Skeletal muscle satellite cell (primary cell): ENCODE data around the gene HOXA3.

Source experiments
- H3K27me3 ChIP-seq: 2 replicates; pipeline ENCODE4 v1.7.0; 2013; ENCODE audit warnings: low read length; ENCODE audit not compliant: control insufficient read depth, insufficient read depth
- H3K36me3 ChIP-seq: 2 replicates; pipeline ENCODE4 v1.7.0; 2013; ENCODE audit warnings: mild to moderate bottlenecking, control low read depth, low read length; ENCODE audit not compliant: insufficient read depth
- H3K4me1 ChIP-seq: 2 replicates; pipeline ENCODE4 v1.7.0; 2013; ENCODE audit warnings: low read length; ENCODE audit not compliant: control insufficient read depth, insufficient read depth
- H3K4me2 ChIP-seq: 2 replicates; pipeline ENCODE4 v1.7.0; 2013; ENCODE audit warnings: mild to moderate bottlenecking, low read length
- H3K4me3 ChIP-seq: 2 replicates; pipeline ENCODE4 v1.7.0; 2013; ENCODE audit warnings: low read length
- H3K9ac ChIP-seq: 2 replicates; pipeline ENCODE4 v1.7.0; 2013; ENCODE audit warnings: mild to moderate bottlenecking, low read depth, low read length, moderate library complexity
- H3K9me3 ChIP-seq: replicated peaks from 2 replicates; pipeline ENCODE4 v1.7.0; 2013; ENCODE audit warnings: mild to moderate bottlenecking, control low read depth, low read length

The HOXA3 gene

DNA sequence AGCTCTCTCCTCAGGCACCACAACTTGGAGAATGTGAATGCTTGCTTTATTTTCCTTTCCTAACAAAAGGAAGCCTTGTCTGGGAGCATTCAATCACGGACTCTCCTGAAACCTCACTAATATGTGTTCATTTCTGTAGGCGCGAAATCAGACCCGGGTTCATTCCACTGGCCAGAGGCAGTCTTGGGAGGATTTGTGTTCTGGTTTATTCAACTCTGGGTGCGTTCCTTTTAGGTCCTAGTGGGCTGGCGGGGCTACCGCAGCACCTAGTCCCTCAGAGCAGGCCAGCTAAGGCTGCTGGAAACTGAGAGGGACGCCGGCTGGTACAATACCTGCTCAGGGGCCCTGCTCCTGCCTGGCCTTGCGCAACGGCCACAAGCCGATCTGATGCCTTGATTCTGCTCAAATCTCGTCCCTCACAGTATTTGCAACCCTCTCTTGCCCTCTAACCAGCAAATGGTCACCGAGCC is 29.3 kb downstream of the HOXA3 start:
- Histone ChIP-seq H3K36me3 (peaks cover 13% of the 10 kb centered on the region), H3K9me3 (no peaks in the 10 kb centered on the region), H3K4me3 (no peak overlapping the region), H3K4me1 (no peaks in the 10 kb centered on the region), H3K4me2 (no peak overlapping the region), H3K27me3 (no peaks in the 10 kb centered on the region), H3K9ac (no peak overlapping the region)

DNA sequence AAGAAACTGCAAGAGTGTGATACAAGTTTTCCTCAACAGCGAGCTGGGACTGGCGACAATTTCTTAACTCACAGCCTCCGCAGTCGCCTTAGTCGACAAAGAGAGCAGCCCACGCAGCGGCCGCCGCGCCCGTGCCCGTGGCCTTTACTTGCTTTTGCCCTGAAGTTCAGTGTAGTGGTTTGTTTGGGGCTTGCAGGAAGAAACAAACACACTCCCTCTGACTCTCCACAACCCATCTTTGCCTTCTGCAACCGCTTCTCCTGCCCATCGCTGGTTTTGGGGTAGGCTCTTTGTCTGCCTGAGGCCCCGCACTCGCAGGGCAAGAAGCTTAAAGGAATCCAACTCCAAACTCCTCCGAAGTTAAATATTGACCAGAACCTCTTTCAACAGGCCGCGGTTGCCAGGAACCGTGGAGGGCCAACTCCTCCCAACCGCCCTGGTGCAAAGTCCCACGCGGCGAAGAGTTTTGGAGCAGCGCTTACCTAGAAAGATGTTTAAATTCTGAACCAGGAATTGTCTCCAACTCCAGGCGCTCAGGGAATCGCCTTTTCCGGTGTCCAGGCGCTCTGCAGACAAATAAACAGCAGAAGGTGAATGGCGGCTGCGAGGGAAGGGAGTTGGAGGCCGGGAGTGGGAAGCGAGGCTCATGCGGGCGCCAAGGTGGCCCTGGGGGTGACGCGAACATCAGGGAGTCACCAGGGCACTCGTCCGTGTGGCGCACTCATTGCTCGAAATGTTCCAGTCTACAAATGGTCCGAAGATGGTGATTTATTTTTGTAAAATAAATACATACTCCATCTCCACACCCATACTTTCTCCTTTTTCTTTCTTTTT is 30.1 kb downstream of the HOXA3 start:
- H3K27me3 ChIP-seq = no peaks in the 10 kb centered on the region
- H3K4me2 ChIP-seq = no peak overlapping the region
- no peaks in the 10 kb centered on the region for H3K4me1 ChIP-seq
- no peak overlapping the region for H3K4me3 ChIP-seq
- peaks cover 13% of the 10 kb centered on the region for H3K36me3 ChIP-seq
- no peak overlapping the region for H3K9ac ChIP-seq
- no peaks in the 10 kb centered on the region for H3K9me3 ChIP-seq

DNA sequence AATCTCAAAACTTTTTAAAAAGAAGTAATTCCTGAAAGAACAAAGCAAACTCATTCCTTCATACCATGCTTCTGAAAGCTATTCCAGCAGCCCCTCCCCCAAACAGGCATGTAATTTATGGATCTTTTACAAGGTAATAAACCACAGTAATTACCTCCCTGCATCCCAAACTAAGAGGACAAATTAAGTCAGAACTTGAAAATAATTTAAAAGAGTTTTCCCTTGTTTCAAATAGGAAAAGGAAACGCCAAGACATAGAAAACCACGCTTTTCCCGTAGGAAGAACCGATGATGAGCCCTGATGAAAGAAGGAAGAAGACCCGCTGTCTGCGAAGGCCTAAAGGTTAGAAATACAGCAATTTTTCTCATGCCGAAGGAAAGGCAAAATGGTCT is 30.7 kb downstream of the HOXA3 start:
- Histone ChIP-seq H3K9ac (no peak overlapping the region), H3K4me1 (no peaks in the 10 kb centered on the region), H3K4me2 (no peak overlapping the region), H3K27me3 (no peaks in the 10 kb centered on the region), H3K9me3 (no peaks in the 10 kb centered on the region), H3K4me3 (no peak overlapping the region), H3K36me3 (peaks cover 13% of the 10 kb centered on the region)

DNA sequence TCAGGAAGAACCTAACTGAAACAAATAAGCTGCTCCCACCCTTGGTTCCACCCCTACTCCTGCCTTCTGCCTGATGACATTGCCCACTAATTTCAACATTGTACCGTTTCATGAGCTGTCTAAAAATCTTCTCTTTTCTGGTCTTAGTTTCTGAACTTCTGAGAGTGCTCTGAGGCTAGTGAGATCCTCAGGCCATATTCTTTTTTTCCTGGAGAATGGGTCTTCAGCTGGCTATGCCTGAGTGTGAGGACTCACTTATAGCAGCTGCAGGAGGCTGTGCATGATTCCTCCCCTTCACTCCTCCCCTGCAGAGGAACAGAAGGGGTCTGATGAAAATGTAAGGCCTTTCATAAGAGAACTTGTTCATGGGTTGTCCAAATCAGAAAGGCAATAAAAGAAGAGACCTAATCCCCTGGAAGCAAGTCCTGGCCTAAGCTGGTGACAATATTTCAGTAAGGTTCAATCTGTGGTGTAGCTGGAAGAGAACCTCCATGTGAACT is 32.9 kb downstream of the HOXA3 start:
- no peak overlapping the region for H3K4me2 ChIP-seq
- no peak overlapping the region for H3K9ac ChIP-seq
- no peaks in the 10 kb centered on the region for H3K9me3 ChIP-seq
- H3K36me3 ChIP-seq = peaks cover 10% of the 10 kb centered on the region
- H3K27me3 ChIP-seq = no peaks in the 10 kb centered on the region
- H3K4me1 ChIP-seq = peaks cover 8% of the 10 kb centered on the region
- H3K4me3 ChIP-seq = no peak overlapping the region

DNA sequence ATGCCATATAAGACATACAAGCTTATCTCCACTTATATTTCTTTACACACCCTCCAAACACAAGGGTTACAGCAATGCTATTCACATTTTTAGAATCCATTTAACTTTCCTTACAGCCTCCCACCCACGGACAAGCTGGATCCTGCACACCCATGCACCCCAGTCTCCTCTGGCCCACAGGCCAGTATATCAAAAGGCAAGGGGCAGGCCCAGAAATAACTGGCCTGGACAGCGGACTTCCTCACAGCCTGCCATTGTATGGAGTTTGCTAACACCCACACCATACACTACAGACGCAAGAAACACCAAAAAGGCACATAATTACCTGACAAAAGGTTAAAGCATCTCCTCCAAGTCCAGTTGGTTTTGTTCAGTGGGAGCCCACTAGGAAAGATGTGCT is 33.8 kb downstream of the HOXA3 start:
- H3K27me3 ChIP-seq = no peaks in the 10 kb centered on the region
- H3K36me3 ChIP-seq = peaks cover 10% of the 10 kb centered on the region
- H3K9ac ChIP-seq = no peak overlapping the region
- H3K4me3 ChIP-seq = no peak overlapping the region
- H3K4me2 ChIP-seq = no peak overlapping the region
- H3K9me3 ChIP-seq = no peaks in the 10 kb centered on the region
- H3K4me1 ChIP-seq = peaks cover 13% of the 10 kb centered on the region

DNA sequence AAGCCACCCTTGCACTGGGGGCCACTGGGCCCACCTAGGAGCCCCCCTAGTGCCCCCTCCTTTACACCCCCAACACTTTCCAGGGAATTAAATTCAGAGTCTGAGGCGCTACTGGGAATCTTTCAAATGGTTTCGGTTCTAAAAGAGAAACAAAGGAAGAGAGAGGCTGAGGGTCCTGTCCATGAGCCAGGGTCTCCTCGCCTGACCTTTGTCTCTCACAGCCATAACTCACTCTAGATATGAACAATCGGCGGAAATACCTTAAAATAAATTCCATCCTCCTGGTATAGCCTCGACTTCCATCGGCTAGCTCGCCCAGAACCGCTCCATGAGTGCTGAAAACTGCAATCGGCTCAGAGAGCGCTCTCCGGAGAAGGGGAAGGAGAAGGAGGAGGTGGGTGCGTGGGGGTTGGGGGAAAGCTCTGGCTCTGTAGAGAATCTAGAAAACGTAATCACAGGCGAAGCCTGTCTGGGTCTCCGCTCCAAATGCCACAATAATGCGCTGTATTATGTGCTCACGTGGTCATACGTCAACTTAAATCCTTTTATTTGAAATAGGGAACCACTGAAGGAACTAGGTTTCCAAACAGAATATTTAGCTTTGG is 34.4 kb downstream of the HOXA3 start:
- peaks cover 18% of the 10 kb centered on the region for H3K4me1 ChIP-seq
- no peaks in the 10 kb centered on the region for H3K9me3 ChIP-seq
- no peaks in the 10 kb centered on the region for H3K27me3 ChIP-seq
- H3K4me3 ChIP-seq = no peak overlapping the region
- no peak overlapping the region for H3K9ac ChIP-seq
- no peak overlapping the region for H3K4me2 ChIP-seq
- peaks cover 10% of the 10 kb centered on the region for H3K36me3 ChIP-seq

DNA sequence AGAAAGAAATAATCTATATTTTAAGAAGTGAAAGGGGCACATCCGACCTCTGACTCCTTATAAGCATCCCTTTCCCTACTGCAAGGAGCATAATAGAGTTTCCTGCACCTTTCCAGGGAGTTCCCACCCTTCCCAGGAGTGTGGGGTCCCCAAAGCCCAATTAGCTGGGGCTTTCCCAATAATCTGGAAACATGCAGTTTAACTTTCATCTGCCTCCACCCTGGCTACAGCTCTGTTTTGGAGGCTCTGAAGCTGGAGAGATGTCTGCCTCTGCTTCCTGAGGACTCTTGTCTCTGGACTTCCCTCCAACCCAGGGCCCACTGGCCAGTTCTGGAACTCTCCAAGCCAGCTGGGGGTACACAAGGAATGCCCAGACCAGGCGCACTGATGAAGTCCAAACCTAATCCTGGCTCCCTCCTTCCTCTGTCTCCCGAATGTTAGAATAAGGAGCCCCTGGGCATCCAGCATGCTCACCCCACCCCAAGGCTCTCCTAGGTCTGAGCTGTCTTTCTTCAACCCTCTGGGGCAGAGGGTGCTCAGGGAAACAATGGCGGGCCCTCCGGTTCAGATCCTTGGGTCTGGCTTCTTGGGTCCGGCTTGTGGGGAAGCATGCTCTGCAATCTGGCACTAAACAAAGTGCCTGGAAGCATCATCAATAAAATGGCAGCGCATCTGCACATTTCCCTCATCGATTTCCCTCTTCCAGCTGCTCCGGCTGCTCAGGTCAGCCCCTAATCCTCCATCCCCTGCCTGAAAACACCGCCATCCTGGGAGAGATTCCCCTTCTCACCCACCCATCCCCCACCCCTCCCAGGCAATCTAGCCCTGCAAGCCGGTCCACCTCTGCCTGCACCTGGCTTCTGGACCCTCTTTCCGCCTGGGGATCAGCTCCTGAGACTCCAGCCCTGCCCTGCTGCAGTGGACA is 35.2 kb downstream of the HOXA3 start:
- no peak overlapping the region for H3K4me3 ChIP-seq

DNA sequence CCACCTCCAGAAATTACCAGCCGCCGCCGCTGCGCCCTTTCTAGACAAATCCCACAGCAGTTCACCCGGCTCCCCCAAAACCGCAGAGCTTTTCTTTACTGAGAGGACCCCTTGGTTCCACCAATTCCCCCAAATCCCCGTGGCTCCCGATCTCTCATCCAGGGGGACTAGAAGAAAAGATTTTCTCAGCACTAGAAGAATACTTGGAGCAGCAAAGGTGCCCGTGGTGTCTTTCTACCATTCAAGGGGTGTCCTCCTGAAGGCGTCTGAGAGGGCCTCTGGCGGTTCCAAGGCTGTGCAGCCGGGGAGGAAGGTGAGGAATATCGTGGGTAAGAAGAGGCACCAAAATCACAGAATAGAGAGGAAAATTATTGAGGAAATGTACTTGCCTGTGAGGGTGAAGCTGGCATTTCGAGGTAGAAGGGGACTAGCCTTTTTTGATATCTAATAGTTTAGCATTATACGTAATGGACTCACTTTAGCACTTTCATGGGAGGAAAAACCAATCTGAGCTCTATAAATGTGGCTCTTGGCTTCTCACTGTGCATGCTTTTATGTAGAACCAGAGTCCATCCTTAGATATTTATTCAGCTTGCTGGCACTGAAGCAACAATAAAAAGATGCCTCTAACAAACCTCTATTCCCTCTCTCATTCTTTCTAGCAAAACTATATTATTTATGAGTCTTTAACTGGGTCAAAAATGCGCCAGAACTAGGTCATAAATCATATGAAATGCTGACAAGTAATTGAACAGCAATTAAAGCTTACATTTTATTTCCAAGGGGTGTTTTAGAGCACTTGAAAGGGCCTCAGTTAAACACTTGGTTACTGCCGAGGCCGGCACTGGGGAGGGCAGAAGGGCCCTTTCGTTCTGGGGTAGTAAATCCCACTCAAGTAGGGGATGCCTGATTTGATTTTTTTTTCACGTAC is 36.1 kb downstream of the HOXA3 start:
- Histone ChIP-seq H3K27me3 (no peaks in the 10 kb centered on the region), H3K4me1 (peaks cover 32% of the 10 kb centered on the region), H3K9me3 (no peaks in the 10 kb centered on the region), H3K36me3 (peaks cover 2% of the 10 kb centered on the region), H3K4me2 (no peak overlapping the region), H3K4me3 (no peak overlapping the region), H3K9ac (no peak overlapping the region)

More for the DNA sequence above, 35.2 kb downstream of the HOXA3 start:
- H3K4me1 ChIP-seq = peaks cover 24% of the 10 kb centered on the region
- no peak overlapping the region for H3K4me2 ChIP-seq
- no peaks in the 10 kb centered on the region for H3K27me3 ChIP-seq
- no peaks in the 10 kb centered on the region for H3K9me3 ChIP-seq
- H3K36me3 ChIP-seq = peaks cover 7% of the 10 kb centered on the region
- H3K9ac ChIP-seq = no peak overlapping the region

DNA sequence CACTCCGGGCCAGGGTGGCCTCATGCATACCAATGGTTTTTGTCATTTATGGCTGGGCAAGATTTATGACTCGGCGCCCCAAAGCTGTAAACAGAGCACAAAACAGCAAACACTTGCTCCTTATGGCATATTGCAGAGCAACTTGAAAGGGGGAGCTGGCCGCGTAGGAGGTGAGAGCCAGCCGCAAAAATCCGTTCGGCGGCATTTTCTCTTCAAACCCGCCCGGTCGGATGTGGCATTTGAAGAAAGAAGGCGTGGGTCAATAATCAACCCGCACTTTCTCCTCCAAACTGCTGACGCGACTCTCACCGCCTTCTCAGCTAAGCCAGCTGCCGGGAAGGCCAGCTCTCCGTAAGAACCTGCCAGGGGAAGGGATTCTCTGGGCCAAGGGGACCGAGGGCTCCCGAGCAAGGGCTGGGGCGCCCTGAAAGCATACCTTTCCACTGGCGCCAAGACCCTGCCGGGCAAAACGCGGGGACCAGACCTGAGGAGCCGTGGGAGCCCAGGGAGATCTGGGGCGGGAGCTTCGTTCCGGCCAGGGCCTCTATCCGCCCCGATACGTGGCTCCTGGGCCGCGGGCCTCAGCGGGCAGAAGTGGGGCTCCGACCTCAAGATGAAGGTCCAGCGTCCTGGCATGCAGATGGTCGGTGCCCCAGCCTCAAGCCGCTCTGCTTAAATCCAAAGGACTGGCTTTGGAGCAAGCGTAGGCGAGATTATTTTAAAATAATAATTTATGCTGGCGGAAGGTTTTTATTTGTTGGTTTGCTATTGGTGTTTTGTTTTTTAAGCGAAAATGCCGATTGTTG is 37.0 kb downstream of the HOXA3 start:
- Histone ChIP-seq H3K9me3 (no peaks in the 10 kb centered on the region), H3K36me3 (peaks cover 4% of the 10 kb centered on the region), H3K4me2 (no peak overlapping the region), H3K9ac (no peak overlapping the region), H3K27me3 (no peaks in the 10 kb centered on the region), H3K4me3 (no peak overlapping the region), H3K4me1 (peaks cover 41% of the 10 kb centered on the region)

DNA sequence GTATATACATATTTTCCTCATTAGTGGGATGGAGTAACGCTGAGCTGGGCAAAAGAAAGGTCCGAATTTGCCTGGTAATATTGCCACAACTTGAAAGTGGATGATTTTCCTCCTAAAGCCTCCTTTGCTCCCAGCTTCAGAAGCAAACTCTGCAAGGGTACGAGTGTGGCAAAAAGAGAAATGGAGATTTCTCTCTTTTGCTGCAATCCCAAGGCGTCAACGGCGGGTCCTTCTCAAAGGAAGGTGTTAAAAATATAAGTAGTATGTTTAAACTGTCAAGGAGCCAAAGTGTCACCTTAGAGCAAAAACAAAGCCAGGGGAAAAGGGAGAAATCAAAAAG is 37.5 kb downstream of the HOXA3 start:
- H3K27me3 ChIP-seq = no peaks in the 10 kb centered on the region
- no peak overlapping the region for H3K4me3 ChIP-seq
- peaks cover 8% of the 10 kb centered on the region for H3K36me3 ChIP-seq

More for the DNA sequence above, 37.5 kb downstream of the HOXA3 start:
- Histone ChIP-seq H3K4me1 (peaks cover 41% of the 10 kb centered on the region), H3K9me3 (no peaks in the 10 kb centered on the region), H3K4me2 (no peak overlapping the region), H3K9ac (no peak overlapping the region)
